NCI-H2196 treated with DMSO at 0.1 percent for 48 hours (cell line): ENCODE data around the gene PCDHB2.
"Not testable (repeated sequence)": the region's sequence is repeated elsewhere in the genome, so short reads cannot be mapped to it uniquely, and the experiment has no call there.

ENCODE experiments used
- DNase-seq: peaks from one replicate; lab custom pipeline; 2025; ENCODE audit not compliant: unreplicated experiment; lab: John Stamatoyannopoulos, UW

PCDHB2 gene

DNA sequence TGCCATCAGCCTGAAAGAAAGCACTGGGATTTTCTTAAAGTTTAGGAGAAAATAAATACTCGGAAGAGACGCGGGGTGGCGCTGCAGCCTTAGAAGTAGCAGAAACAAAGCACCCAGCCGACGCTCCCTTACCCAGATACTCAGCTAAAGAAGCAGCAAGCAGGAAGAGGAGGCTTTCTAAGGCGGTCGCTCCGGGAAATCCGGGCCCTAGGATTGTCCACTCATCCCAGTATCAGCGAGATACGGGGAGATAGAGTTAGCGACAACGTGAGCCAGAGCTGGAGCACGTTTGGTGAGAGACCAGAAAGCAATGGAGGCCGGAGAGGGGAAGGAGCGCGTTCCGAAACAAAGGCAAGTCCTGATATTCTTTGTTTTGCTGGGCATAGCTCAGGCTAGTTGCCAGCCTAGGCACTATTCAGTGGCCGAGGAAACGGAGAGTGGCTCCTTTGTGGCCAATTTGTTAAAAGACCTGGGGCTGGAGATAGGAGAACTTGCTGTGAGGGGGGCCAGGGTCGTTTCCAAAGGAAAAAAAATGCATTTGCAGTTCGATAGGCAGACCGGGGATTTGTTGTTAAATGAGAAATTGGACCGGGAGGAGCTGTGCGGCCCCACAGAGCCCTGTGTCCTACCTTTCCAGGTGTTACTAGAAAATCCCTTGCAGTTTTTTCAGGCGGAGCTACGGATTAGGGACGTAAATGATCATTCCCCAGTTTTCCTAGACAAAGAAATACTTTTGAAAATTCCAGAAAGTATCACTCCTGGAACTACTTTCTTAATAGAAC lies at the start of gene PCDHB2:
TSS of gene PCDHB2 (plus strand) at position 135 of the 782 bp plus-strand sequence. CDS start at position 311, 176 bp downstream.
- DNase-seq: no peak

DNA sequence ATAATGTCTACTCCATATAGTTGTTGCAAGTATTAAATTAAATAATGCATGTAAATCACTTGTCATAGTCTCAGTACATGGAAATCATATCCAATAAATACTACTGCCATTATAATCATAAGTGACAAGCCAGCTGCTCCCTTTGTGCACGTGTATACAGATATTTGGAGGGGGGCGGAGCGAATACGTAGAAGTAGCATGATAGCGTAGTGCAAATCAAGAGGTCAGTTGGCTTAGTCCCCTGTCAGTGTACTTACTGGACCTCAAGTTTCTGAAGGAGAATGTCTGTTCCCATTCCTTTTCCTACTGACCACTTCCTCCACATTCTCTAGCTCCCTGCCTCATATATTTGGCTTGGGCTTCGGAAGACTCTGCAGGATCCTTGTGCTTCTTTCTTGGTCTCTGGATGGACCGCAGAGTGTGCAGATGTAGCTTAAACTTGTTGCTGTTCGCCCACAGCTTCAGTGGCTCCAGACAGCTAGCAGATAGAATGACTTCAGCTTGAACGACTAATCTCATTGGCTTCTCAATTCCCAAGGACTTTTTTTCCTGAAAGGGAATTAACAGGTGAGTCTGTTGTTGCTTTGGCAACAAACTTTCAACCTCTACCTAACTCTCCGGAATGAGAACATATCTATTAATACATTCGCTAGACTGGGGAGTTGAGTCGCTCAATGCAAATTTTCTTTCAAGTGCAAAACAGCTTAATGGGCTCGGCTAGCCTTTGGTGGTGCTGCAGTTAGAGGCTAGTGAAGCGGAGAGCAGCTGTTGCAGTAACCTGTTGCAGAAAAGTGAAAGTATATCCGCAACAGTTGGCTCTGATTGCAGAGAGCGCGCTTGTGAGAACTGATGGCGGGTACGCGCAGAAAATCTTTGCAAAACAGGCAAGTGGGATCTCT lies 43.5 kb upstream of the PCDHB2 start, which contains the start of gene PCDHB1:
TSS of gene PCDHB1 (plus strand) at position 753 of the 899 bp plus-strand sequence. CDS start at position 850, 97 bp downstream.
- DNase-seq: peak; percentile 13

DNA sequence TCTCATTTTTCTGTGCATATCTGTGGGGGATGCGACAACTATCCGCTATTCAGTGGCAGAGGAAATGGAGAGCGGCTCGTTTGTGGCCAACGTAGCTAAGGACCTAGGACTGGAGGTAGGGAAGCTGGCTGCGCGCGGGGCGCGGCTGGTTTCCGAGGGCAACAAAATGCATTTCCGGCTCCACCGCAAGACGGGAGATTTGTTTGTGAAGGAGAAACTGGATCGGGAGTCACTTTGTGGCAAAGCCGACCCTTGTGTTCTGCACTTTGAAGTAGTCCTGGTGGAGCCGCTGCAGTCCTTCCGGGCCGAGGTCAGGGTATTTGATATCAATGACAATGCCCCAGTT lies 42.9 kb upstream of the PCDHB2 start:
- DNase-seq: no peak

DNA sequence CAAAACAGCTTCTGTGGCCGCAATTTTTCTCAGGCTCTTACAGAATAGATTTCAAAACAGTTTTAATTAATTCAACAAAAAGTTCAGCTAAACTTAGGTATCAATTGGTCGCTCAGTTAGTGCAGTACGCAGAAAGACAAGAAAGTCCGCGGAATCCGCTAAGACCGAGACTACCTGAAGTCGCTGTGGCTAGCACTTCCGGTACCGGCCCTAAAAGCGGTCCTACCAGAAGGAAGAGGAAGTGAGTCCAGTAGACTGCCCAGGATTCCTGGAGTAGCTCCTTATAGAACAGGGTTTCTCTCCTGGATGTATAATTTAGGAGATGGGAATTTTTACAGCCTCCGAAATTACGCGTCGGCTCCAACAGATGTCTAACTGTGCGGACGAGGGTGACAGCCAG lies 16.6 kb upstream of the PCDHB2 start:
- DNase-seq: no peak

DNA sequence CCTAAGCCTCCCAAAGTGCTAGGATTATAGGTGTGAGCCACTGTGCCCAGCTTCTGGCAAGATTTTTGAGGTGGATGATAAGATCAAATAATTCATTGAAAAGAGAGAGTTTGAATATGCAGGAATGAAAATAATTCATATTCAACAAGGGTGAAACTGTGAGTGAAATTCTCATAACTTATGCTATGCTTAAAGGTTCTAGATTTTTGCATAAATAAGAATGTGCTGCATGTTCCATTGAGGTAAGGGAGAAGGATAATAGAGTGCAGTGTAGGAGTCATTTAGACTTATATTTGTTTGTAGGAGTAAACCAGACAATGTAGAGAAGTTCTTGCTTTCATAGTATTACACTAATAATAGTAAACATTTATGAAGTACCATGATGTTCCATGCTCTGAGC lies 12.2 kb upstream of the PCDHB2 start:
- no peak for DNase-seq

DNA sequence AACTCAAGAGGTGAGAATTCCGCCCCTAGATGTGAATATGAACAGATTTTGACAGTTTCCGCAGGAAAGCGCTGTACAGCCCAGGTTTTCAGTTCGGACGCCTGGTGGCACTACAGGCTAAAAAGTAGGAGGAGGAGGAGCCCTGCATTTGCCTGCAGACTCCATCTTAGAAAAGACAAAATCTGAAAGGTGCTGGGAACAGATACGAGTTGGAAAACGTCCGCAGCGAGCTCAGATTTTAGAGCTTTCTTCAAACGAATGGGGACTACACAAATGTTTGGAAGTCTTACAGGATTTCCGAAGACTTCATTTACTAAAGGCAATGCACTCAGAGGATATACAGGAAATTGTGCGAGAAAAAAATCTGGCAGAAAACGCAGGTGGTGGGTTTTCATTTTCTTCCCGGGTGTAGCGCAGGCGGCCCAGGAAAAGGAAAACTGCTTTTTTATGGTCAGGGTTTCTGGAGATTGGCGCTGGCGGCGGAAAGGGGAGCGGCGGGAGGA lies 9.9 kb upstream of the PCDHB2 start:
- DNase-seq: peak; percentile 64

DNA sequence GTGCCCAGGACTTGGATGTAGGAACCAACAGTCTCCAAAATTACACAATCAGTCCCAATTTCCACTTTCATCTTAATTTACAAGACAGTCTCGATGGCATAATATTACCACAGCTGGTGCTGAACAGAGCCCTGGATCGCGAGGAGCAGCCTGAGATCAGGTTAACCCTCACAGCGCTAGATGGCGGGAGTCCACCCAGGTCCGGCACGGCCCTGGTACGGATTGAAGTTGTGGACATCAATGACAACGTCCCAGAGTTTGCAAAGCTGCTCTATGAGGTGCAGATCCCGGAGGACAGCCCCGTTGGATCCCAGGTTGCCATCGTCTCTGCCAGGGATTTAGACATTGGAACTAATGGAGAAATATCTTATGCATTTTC lies 837 bp downstream of the PCDHB2 start:
- DNase-seq: no peak

DNA sequence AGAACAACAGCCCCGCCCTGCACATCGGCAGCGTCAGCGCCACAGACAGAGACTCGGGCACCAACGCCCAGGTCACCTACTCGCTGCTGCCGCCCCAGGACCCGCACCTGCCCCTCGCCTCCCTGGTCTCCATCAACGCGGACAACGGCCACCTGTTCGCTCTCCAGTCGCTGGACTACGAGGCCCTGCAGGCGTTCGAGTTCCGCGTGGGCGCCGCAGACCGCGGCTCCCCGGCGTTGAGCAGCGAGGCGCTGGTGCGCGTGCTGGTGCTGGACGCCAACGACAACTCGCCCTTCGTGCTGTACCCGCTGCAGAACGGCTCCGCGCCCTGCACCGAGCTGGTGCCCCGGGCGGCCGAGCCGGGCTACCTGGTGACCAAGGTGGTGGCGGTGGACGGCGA lies 1.8 kb downstream of the PCDHB2 start:
- DNase-seq: not testable (repeated sequence)

DNA sequence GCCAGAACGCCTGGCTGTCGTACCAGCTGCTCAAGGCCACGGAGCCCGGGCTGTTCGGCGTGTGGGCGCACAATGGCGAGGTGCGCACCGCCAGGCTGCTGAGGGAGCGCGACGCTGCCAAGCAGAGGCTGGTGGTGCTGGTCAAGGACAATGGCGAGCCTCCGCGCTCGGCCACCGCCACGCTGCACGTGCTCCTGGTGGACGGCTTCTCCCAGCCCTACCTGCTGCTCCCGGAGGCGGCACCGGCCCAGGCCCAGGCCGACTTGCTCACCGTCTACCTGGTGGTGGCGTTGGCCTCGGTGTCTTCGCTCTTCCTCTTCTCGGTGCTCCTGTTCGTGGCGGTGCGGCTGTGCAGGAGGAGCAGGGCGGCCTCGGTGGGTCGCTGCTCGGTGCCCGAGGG lies 2.2 kb downstream of the PCDHB2 start:
- DNase-seq: not testable (repeated sequence)

DNA sequence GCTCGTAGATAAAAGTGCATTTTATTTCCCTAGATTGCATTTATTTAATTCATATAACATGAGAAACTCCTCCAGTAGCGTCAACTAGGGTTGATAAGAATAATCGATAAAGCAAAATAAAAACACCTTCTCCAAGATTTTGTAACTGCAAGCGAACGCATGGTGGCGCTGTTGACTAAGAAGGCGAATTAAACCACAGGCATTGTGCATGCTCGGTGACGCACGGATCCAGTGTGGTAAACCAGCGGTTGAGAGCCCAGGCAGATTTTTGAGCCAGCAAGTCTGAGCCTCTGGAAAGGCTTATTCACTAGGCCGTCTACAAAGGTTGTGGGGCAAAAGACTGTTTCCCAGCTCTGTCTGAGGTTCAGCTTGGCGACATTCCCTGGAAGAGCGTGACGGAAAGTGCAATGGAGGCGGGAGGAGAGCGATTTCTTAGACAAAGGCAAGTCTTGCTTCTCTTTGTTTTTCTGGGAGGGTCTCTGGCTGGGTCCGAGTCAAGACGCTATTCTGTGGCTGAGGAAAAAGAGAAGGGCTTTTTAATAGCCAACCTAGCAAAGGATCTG lies 5.9 kb downstream of the PCDHB2 start, which contains the start of gene PCDHB3:
TSS of gene PCDHB3 (plus strand) at position 231 of the 563 bp plus-strand sequence. CDS start at position 408, 177 bp downstream.
- peak; percentile 67 for DNase-seq

DNA sequence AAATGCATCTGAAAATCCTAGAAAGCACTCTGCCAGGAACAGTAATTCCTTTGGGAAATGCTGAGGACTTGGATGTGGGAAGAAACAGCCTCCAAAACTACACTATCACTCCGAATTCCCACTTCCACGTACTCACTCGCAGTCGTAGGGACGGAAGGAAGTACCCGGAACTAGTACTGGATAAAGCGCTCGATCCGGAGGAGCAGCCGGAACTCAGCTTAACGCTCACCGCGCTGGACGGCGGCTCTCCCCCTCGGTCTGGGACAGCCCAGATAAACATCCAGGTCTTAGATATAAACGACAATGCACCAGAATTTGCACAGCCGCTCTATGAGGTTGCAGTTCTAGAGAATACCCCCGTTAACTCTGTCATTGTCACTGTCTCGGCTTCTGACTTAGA lies 6.6 kb downstream of the PCDHB2 start:
- no peak for DNase-seq

DNA sequence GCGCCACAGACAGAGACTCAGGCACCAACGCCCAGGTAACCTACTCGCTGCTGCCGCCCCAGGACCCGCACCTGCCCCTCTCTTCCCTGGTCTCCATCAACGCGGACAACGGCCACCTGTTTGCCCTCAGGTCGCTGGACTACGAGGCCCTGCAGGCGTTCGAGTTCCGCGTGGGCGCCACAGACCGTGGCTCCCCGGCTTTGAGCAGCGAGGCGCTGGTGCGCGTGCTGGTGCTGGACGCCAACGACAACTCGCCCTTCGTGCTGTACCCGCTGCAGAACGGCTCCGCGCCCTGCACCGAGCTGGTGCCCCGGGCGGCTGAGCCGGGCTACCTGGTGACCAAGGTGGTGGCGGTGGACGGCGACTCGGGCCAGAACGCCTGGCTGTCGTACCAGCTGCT lies 7.7 kb downstream of the PCDHB2 start:
- not testable (repeated sequence) for DNase-seq

DNA sequence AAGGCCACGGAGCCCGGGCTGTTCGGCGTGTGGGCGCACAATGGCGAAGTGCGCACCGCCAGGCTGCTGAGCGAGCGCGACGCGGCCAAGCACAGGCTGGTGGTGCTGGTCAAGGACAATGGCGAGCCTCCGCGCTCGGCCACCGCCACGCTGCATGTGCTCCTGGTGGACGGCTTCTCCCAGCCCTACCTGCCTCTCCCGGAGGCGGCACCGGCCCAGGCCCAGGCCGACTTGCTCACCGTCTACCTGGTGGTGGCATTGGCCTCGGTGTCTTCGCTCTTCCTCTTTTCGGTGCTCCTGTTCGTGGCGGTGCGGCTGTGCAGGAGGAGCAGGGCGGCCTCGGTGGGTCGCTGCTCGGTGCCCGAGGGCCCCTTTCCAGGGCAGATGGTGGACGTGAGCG lies 8.1 kb downstream of the PCDHB2 start:
- not testable (repeated sequence) for DNase-seq

DNA sequence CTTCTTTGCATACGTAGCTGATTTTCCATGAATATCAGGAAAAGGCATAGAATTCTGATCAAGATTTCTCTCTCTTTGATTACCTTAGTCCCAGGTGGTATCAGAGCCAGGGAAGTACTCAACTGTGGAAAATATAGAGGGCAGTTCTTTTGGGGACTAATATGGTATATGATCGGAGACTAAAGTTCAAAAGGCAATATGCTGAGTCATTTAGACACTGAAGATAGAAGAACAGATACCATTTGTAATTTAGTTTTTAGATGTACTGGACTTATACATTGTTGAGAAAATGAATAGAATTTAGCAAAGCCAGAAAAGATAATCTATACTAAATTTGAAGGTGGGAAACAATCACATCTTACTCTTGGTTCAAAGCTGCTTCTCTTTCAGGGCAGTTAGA lies 10.9 kb downstream of the PCDHB2 start:
- DNase-seq: no peak

DNA sequence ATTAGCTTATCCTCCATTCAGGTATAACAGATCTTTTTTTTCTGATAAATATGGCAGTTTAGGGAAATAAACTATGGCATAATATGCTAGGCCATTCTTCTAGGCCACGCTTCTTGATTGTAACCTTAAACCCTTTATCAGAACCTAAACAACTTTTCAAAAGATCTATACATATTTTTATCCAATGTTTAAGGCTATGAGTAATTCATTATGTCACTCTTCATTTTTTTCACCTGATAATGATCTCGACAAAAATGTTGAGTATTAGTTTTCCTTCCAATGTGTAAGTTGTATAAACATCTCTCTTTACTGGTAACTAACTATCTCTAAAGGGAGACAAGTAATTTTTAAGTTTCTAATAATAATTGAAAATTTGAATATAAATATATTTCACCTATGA lies 24.8 kb downstream of the PCDHB2 start:
- no peak for DNase-seq

DNA sequence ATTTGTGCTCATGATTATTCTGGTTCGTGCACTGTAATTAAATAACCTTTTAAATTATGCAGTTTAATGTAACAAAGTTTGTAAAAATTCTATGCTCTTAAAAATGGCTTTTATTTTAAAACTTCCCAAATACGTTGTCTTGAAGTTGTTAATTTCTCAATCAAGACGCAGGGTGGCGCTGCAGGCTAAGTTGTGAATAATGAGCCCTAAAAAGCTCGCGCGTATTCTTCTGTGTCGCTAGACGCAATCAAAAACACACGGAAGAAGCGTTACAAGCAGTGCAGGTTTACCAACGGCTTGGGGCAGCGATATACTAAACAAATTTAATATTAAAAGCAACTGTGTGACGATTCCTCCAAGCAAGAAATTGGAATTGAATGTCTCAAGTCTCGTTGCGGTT lies 27.1 kb downstream of the PCDHB2 start, which contains the start of gene PCDHB4:
TSS of gene PCDHB4 (plus strand) at position 256 of the 400 bp plus-strand sequence. CDS start 181 bp downstream, outside the sequence.
- DNase-seq: no peak

DNA sequence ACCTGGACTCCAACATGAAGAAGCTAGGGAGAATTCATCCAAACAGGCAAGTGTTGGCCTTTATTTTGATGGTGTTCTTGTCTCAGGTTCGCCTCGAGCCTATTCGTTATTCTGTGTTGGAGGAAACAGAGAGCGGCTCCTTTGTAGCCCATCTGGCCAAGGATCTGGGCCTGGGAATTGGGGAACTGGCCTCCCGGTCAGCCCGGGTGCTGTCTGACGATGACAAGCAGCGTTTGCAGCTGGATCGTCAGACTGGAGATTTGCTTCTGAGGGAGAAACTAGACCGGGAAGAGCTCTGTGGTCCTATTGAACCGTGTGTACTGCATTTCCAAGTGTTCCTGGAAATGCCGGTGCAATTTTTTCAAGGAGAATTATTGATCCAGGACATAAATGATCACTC lies 27.6 kb downstream of the PCDHB2 start:
- no peak for DNase-seq

DNA sequence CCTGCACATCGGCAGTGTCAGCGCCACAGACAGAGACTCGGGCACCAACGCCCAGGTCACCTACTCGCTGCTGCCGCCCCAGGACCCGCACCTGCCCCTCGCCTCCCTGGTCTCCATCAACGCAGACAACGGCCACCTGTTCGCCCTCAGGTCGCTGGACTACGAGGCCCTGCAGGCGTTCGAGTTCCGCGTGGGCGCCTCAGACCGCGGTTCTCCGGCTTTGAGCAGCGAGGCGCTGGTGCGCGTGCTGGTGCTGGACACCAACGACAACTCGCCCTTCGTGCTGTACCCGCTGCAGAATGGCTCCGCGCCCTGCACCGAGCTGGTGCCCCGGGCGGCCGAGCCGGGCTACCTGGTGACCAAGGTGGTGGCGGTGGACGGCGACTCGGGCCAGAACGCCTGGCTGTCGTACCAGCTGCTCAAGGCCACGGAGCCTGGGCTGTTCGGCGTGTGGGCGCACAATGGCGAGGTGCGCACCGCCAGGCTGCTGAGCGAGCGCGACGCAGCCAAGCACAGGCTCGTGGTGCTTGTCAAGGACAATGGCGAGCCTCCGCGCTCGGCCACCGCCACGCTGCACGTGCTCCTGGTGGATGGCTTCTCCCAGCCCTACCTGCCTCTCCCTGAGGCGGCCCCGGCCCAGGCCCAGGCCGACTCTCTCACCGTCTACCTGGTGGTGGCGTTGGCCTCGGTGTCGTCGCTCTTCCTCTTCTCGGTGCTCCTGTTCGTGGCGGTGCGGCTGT lies 29.2 kb downstream of the PCDHB2 start:
- not testable (repeated sequence) for DNase-seq

DNA sequence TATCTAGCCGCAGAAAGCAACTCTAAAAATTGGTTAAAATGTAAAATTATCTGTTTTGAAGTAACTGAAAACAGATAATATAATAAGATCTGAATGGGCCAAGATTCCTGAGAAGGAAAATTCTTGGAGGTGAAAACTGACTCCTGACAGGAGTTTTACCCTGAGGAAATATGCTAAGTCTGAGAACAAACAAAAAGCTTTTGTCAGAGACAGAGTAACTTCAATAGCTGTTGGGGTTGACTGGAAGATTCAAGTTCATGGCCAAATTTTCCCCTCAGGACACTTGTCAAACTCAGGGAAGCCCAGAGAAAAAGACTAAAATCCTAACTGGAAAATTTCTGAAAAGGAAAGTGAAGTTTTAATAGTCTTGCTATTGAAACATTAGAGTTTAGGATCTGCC lies 32.9 kb downstream of the PCDHB2 start:
- no peak for DNase-seq

DNA sequence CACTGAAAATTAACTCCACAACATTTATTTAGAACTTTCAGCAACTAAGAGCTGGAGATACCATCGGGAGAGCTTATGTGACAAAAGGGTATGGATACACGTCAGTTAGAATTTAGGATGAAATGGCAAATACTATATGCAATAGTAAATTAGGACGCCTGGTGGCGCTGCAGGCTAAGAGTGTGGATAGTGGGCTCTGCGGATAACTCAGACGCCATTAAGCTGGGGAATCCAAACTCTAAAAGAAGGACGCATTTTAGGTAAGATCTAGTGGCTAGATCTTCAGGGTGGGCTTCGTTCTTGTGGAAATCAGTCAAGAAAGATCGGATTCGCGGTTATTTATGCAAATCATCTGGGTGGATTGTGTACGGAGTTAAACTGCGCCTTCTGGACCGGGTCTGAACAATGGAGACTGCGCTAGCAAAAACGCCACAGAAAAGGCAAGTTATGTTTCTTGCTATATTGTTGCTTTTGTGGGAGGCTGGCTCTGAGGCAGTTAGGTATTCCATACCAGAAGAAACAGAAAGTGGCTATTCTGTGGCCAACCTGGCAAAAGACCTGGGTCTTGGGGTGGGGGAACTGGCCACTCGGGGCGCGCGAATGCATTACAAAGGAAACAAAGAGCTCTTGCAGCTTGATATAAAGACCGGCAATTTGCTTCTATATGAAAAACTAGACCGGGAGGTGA lies 40.8 kb downstream of the PCDHB2 start, which contains the start of gene PCDHB5:
TSS of gene PCDHB5 (plus strand) at position 177 of the 688 bp plus-strand sequence. CDS start at position 406, 229 bp downstream.
- DNase-seq: no peak
